Mesothelial cell of epicardium (in vitro differentiated cells): ENCODE data around the gene RGS19. TPM values are rescaled to one million over a fixed set of nuclear protein-coding genes. Genes with fewer than 3 reads are reported as not detected.

Source experiments
- DNase-seq, 2 experiments: peaks; one replicate each; pipeline ENCODE4 v3.0.0; 2021; ENCODE audit warnings: low spot score in 2 of 2; ENCODE audit not compliant: unreplicated experiment in 2 of 2
- H3K27ac Mint-ChIP-seq: 2 replicates; pipeline ENCODE4 v1.8.0; 2021; ENCODE audit warnings: mixed read lengths
- H3K27me3 Mint-ChIP-seq: 2 replicates; pipeline ENCODE4 v1.8.0; 2021; ENCODE audit warnings: low read depth, mixed read lengths
- H3K36me3 Mint-ChIP-seq: 2 replicates; pipeline ENCODE4 v1.8.0; 2021; ENCODE audit warnings: mixed read lengths
- H3K4me1 Mint-ChIP-seq: 2 replicates; pipeline ENCODE4 v1.8.0; 2021; ENCODE audit warnings: mixed read lengths
- H3K4me3 Mint-ChIP-seq: 2 replicates; pipeline ENCODE4 v1.8.0; 2021; ENCODE audit warnings: mild to moderate bottlenecking, moderate library complexity, mixed read lengths
- H3K9me3 Mint-ChIP-seq: 2 replicates; pipeline ENCODE4 v1.8.0; 2021; ENCODE audit warnings: mixed read lengths
- CTCF ChIP-seq: fragments of 200-600 bp; sonication (generic); IDR thresholded peaks from one replicate; pipeline ENCODE4 v1.5.0; 2021; ENCODE audit warnings: antibody characterized with exemption; ENCODE audit not compliant: unreplicated experiment
- total RNA-seq: library from RNA; stranded (reverse); gene quantifications from 3 replicates; pipeline ENCODE4 v1.2.1, GENCODE V29; 2021

RGS19 gene
- total RNA-seq, 1 donor from 2014 or later = 7.9 TPM

GRCh38 chr20:64065062-64065973 lies 14.0 kb downstream of the RGS19 start:
- Mint-ChIP-seq H3K4me3 (no peak overlapping the region), H3K4me1 (peaks cover 23% of the 10 kb centered on the region)
- TF ChIP-seq CTCF = no peak

GRCh38 chr20:64064145-64064698 lies 15.1 kb downstream of the RGS19 start:
- no peaks in the 10 kb centered on the region for H3K36me3 Mint-ChIP-seq
- H3K4me3 Mint-ChIP-seq = peak overlapping the region; percentile 81
- H3K9me3 Mint-ChIP-seq = no peaks in the 10 kb centered on the region
- no peaks in the 10 kb centered on the region for H3K27me3 Mint-ChIP-seq
- peaks cover 23% of the 10 kb centered on the region for H3K4me1 Mint-ChIP-seq
- H3K27ac Mint-ChIP-seq = peak overlapping the region; percentile 68
- DNase-seq = no peak
- TF ChIP-seq CTCF = no peak

More at GRCh38 chr20:64065062-64065973, 14.0 kb downstream of the RGS19 start:
- DNase-seq = no peak
- H3K27ac Mint-ChIP-seq = no peak overlapping the region
- H3K9me3 Mint-ChIP-seq = no peaks in the 10 kb centered on the region
- no peaks in the 10 kb centered on the region for H3K36me3 Mint-ChIP-seq
- H3K27me3 Mint-ChIP-seq = no peaks in the 10 kb centered on the region

GRCh38 chr20:64063389-64064144 lies 15.8 kb downstream of the RGS19 start:
- no peak for DNase-seq
- Mint-ChIP-seq H3K36me3 (no peaks in the 10 kb centered on the region), H3K27ac (peak overlapping the region; percentile 68), H3K27me3 (no peaks in the 10 kb centered on the region), H3K4me1 (peaks cover 23% of the 10 kb centered on the region), H3K9me3 (no peaks in the 10 kb centered on the region), H3K4me3 (peak overlapping the region; percentile 81)
- TF ChIP-seq CTCF = no peak

- no peak for TF ChIP-seq CTCF
- H3K27me3 Mint-ChIP-seq = no peaks in the 10 kb centered on the region
Observed at GRCh38 chr20:64062596-64063388, 16.5 kb downstream of the RGS19 start, which contains the start of gene TCEA2. TSS of gene TCEA2 (plus strand) at chr20:64063198. CDS start at chr20:64063313, 115 bp downstream.

GRCh38 chr20:64062276-64062595 lies 17.1 kb downstream of the RGS19 start:
- no peak for TF ChIP-seq CTCF
- H3K36me3 Mint-ChIP-seq = no peaks in the 10 kb centered on the region
- no peaks in the 10 kb centered on the region for H3K9me3 Mint-ChIP-seq
- peak overlapping the region; percentile 81 for H3K4me3 Mint-ChIP-seq
- H3K27ac Mint-ChIP-seq = peak overlapping the region; percentile 79
- peaks cover 26% of the 10 kb centered on the region for H3K4me1 Mint-ChIP-seq
- DNase-seq = no peak
- H3K27me3 Mint-ChIP-seq = no peaks in the 10 kb centered on the region

More at GRCh38 chr20:64062596-64063388, 16.5 kb downstream of the RGS19 start, which contains the start of gene TCEA2:
- peak within 1 kb of the TSS; percentile 81 for H3K4me3 Mint-ChIP-seq
- peak; percentile 92 to 96 for DNase-seq
- peaks cover 26% of the 10 kb centered on the region for H3K4me1 Mint-ChIP-seq
- H3K36me3 Mint-ChIP-seq = no peaks in the 10 kb centered on the region
- H3K27ac Mint-ChIP-seq = peak within 1 kb of the TSS; percentile 79
- H3K9me3 Mint-ChIP-seq = no peaks in the 10 kb centered on the region
